Tibial nerve (tissue), 4 donors: ENCODE measurements around the gene MAPK9.

Experiments used
- CTCF ChIP-seq, 5 experiments: fragments of 200-600 bp in 3 of 5; fragments of 450-650 bp in 2 of 5; sonication (generic) in 3 of 5; IDR thresholded peaks; one replicate each; pipeline ENCODE4 v1.5.1; 2016 to 2019; ENCODE audit warnings: antibody characterized with exemption in 5 of 5, mild to moderate bottlenecking in 3 of 5, moderate library complexity in 2 of 5
- EP300 ChIP-seq, 2 donors: sonication (generic); formaldehyde crosslinking; IDR thresholded peaks; one replicate each; pipeline ENCODE4 v1.6.1; 2017; ENCODE audit warnings: antibody characterized with exemption in 2 of 2, mild to moderate bottlenecking in 1 of 2
- POLR2A ChIP-seq, 2 donors: fragments of 450-650 bp; IDR thresholded peaks; one replicate each; pipeline ENCODE4 v1.6.1; 2017; ENCODE audit warnings: antibody characterized with exemption in 2 of 2, mild to moderate bottlenecking in 2 of 2, moderate library complexity in 2 of 2

GRCh38 chr5:180216646-180217171 is 75.2 kb downstream of the MAPK9 start:
- TF ChIP-seq CTCF (IDR thresholded peaks at IDR 0.05), result no peak
- no peak for TF ChIP-seq POLR2A (IDR thresholded peaks at IDR 0.05)
- no peak for TF ChIP-seq EP300 (IDR thresholded peaks at IDR 0.05)
